Measurements from ENCODE around the gene LYRM9. TPM values are rescaled to one million over a fixed set of nuclear protein-coding genes. Genes with fewer than 3 reads are reported as not detected.

LYRM9 gene
- total and polyA plus RNA-seq, 10 of the 15 experiments (the other 5 are each of a cell fraction or from before 2014, with no cell fraction given), result 1.8 to 8.3 (median 4.6) TPM

DNA sequence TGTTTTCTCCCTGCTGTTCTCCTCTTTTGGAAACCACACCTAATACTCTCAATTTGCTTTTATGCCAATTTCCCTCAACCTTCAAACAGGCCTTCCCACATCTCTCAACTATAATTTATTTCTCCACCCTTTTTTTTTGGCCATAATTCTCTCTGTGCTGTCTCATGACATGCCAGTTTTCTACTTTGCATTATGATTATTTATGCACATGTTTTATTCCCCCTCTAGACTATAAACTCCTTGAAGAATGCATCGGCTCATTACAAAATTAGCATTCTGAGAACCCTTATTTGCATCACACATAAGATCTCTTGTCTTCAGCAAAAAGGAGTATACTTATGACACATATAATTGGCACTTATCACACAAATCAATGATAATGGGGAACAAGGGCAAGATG lies 10.9 kb upstream of the LYRM9 start:
- Histone ChIP-seq H3K4me2 (ENCODE audit: control insufficient read depth, insufficient read depth) (no peak overlapping the region), H3K9me3 (replicated peaks; ENCODE audit: control insufficient read depth, insufficient read depth, low read length) (no peaks in the 10 kb centered on the region), H3K79me2 (ENCODE audit: control insufficient read depth, insufficient read depth, low read length) (no peaks in the 10 kb centered on the region), H3K27me3 (replicated peaks in 1 of 2; ENCODE audit: control insufficient read depth in 2 of 2, insufficient read depth in 2 of 2, low read length in 1 of 2) (no peaks in the 10 kb centered on the region), H3K27ac (ENCODE audit: control insufficient read depth, insufficient read depth) (no peak overlapping the region), H3K4me3 (no peak overlapping the region), H3K9ac (ENCODE audit: control insufficient read depth, insufficient read depth, low read length) (no peak overlapping the region), H3K4me1 (ENCODE audit: control insufficient read depth, insufficient read depth, low read length) (no peaks in the 10 kb centered on the region), H2AFZ (ENCODE audit: control insufficient read depth, low read depth, low read length) (no peak overlapping the region), H4K20me1 (ENCODE audit: control insufficient read depth, insufficient read depth) (no peaks in the 10 kb centered on the region; the same call in 1 of the 2 replicates), H3K36me3 (ENCODE audit: control insufficient read depth in 2 of 2, insufficient read depth in 2 of 2, low read length in 1 of 2) (no peaks in the 10 kb centered on the region)
- ChIA-PET RAD21 (ENCODE audit: unreplicated experiment) (no interaction called here), SMC1A (ENCODE audit: uncharacterized antibody, unreplicated experiment) (no interaction called here), POLR2A (no interaction called here), CTCF (interaction anchor here (1.3 kb wide), 1 partner anchor 10 kb away, joined by 3 read pairs; no protein-coding TSS in a partner anchor)
- intact Hi-C loops (cut with micrococcal nuclease; ENCODE audit: unreplicated experiment) (no loop called here), in situ Hi-C loops (cut with MboI) (no loop called here)
- no TSS peak for BruUV-seq (replicated peaks)
- no peak for DNase-seq (ENCODE audit: low read depth, low spot score)
- WGBS (ENCODE audit: insufficient coverage, insufficient replicate concordance, low lambda C conversion rate, missing lambda C conversion rate), result 31% methylated on average over 1 of the region's 1 CpG
- ATAC-seq, result no peak
- no peak for FAIRE-seq
- no peak for TF ChIP-seq SRF (IDR thresholded peaks at IDR 0.05; ENCODE audit: low read depth in 2 of 2, low read length in 2 of 2)
- TF ChIP-seq, protein P1, sequence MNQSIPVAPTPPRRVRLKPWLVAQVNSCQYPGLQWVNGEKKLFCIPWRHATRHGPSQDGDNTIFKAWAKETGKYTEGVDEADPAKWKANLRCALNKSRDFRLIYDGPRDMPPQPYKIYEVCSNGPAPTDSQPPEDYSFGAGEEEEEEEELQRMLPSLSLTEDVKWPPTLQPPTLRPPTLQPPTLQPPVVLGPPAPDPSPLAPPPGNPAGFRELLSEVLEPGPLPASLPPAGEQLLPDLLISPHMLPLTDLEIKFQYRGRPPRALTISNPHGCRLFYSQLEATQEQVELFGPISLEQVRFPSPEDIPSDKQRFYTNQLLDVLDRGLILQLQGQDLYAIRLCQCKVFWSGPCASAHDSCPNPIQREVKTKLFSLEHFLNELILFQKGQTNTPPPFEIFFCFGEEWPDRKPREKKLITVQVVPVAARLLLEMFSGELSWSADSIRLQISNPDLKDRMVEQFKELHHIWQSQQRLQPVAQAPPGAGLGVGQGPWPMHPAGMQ (IDR thresholded peaks at IDR 0.05; ENCODE audit: borderline replicate concordance), result no peak
- TF ChIP-seq PAX5 (IDR thresholded peaks at IDR 0.05; ENCODE audit: borderline replicate concordance, low read depth, low read length), result no peak
- TF ChIP-seq MYC (IDR thresholded peaks at IDR 0.05; ENCODE audit: insufficient read depth, insufficient read length, insufficient replicate concordance, low read length, severe bottlenecking), result no peak
- TF ChIP-seq CBX3 (IDR thresholded peaks at IDR 0.05; ENCODE audit: borderline replicate concordance, low read depth), result no peak
- no peak for TF ChIP-seq MTA3 (IDR thresholded peaks at IDR 0.05; ENCODE audit: borderline replicate concordance, low read length)
- TF ChIP-seq RB1 (IDR thresholded peaks at IDR 0.05; ENCODE audit: borderline replicate concordance), result no peak
- TF ChIP-seq, protein P2, sequence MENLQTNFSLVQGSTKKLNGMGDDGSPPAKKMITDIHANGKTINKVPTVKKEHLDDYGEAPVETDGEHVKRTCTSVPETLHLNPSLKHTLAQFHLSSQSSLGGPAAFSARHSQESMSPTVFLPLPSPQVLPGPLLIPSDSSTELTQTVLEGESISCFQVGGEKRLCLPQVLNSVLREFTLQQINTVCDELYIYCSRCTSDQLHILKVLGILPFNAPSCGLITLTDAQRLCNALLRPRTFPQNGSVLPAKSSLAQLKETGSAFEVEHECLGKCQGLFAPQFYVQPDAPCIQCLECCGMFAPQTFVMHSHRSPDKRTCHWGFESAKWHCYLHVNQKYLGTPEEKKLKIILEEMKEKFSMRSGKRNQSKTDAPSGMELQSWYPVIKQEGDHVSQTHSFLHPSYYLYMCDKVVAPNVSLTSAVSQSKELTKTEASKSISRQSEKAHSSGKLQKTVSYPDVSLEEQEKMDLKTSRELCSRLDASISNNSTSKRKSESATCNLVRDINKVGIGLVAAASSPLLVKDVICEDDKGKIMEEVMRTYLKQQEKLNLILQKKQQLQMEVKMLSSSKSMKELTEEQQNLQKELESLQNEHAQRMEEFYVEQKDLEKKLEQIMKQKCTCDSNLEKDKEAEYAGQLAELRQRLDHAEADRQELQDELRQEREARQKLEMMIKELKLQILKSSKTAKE (IDR thresholded peaks at IDR 0.05; ENCODE audit: low read depth, poor library complexity, severe bottlenecking), result no peak
- no peak for TF ChIP-seq SREBF1 (IDR thresholded peaks at IDR 0.05; ENCODE audit: low read length)
- TF ChIP-seq, protein P3, sequence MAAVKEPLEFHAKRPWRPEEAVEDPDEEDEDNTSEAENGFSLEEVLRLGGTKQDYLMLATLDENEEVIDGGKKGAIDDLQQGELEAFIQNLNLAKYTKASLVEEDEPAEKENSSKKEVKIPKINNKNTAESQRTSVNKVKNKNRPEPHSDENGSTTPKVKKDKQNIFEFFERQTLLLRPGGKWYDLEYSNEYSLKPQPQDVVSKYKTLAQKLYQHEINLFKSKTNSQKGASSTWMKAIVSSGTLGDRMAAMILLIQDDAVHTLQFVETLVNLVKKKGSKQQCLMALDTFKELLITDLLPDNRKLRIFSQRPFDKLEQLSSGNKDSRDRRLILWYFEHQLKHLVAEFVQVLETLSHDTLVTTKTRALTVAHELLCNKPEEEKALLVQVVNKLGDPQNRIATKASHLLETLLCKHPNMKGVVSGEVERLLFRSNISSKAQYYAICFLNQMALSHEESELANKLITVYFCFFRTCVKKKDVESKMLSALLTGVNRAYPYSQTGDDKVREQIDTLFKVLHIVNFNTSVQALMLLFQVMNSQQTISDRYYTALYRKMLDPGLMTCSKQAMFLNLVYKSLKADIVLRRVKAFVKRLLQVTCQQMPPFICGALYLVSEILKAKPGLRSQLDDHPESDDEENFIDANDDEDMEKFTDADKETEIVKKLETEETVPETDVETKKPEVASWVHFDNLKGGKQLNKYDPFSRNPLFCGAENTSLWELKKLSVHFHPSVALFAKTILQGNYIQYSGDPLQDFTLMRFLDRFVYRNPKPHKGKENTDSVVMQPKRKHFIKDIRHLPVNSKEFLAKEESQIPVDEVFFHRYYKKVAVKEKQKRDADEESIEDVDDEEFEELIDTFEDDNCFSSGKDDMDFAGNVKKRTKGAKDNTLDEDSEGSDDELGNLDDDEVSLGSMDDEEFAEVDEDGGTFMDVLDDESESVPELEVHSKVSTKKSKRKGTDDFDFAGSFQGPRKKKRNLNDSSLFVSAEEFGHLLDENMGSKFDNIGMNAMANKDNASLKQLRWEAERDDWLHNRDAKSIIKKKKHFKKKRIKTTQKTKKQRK (IDR thresholded peaks at IDR 0.05; ENCODE audit: low read depth, low read length), result no peak
- TF ChIP-seq, protein P4, sequence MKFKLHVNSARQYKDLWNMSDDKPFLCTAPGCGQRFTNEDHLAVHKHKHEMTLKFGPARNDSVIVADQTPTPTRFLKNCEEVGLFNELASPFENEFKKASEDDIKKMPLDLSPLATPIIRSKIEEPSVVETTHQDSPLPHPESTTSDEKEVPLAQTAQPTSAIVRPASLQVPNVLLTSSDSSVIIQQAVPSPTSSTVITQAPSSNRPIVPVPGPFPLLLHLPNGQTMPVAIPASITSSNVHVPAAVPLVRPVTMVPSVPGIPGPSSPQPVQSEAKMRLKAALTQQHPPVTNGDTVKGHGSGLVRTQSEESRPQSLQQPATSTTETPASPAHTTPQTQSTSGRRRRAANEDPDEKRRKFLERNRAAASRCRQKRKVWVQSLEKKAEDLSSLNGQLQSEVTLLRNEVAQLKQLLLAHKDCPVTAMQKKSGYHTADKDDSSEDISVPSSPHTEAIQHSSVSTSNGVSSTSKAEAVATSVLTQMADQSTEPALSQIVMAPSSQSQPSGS (IDR thresholded peaks at IDR 0.05; ENCODE audit: low read length), result no peak
- TF ChIP-seq MYB (IDR thresholded peaks at IDR 0.05; ENCODE audit: borderline replicate concordance, low read depth, low read length), result no peak
- TF ChIP-seq NR2C2 (IDR thresholded peaks at IDR 0.05; ENCODE audit: borderline replicate concordance, control insufficient read depth, insufficient read length, low read depth), result no peak
- TF ChIP-seq KAT2A (conservative IDR thresholded peaks at IDR 0.05; ENCODE audit: control insufficient read depth, low read depth, low read length), result no peak

All from GM12878 (cell line).